ENCODE data around the gene IL1F10.
"Not testable (repeated sequence)": the region's sequence is repeated elsewhere in the genome, so short reads cannot be mapped to it uniquely, and the experiment has no call there.

The IL1F10 gene

DNA sequence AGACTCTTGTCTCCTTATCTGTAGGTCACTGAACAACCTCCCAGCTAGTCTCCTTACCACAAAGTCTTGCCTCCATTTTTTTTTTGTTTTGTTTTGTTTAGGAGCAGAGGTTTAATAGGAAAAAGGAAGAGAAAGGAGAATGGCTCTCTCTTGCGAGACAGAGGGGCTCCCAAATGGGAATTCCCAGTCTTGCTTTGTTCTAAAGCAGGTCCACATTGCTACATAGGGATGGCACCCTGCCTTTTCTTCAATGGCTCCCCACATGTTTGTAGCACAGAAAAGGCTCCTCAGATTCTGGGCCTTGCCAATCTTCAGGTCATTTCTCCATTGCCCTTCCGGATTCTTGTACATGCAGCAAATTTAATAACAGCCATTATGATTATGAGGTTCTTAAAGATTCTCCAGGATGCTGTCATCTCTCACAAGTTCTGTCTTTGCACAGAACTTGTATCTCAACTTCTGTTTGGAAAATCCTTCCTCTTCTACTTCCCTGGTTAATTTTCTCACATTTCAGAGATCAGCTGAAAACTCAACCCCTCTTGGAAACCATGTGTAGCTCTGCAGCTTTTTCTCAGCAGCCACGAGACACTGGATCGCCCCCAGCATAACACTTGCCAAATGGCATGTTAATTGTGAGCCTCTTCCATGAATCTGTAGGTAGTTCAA lies 23.6 kb downstream of the IL1F10 start:
- Histone ChIP-seq H3K4me2 (ENCODE audit: low read length) (no peak overlapping the region), H3K36me3 (ENCODE audit: control insufficient read depth, low read length) (no peaks in the 10 kb centered on the region), H3K4me3 (ENCODE audit: low read length) (no peak overlapping the region), H3K79me2 (ENCODE audit: control insufficient read depth, low read length) (no peaks in the 10 kb centered on the region), H3K9me2 (replicated peaks; ENCODE audit: control insufficient read depth, low read length) (no peaks in the 10 kb centered on the region), H3F3A (ENCODE audit: control insufficient read depth, insufficient read depth) (no peaks in the 10 kb centered on the region), H4K20me1 (ENCODE audit: control insufficient read depth, insufficient read depth, low read depth, low read length) (no peaks in the 10 kb centered on the region), H3K4me1 (ENCODE audit: control insufficient read depth, low read length) (no peaks in the 10 kb centered on the region), H3K9me3 (ENCODE audit: control insufficient read depth, insufficient read depth, low read length) (no peaks in the 10 kb centered on the region), H3K27me3 (ENCODE audit: control insufficient read depth, low read length) (peaks cover 26% of the 10 kb centered on the region), H3K27ac (ENCODE audit: low read depth, low read length) (no peak overlapping the region)
- TF ChIP-seq, protein P1, sequence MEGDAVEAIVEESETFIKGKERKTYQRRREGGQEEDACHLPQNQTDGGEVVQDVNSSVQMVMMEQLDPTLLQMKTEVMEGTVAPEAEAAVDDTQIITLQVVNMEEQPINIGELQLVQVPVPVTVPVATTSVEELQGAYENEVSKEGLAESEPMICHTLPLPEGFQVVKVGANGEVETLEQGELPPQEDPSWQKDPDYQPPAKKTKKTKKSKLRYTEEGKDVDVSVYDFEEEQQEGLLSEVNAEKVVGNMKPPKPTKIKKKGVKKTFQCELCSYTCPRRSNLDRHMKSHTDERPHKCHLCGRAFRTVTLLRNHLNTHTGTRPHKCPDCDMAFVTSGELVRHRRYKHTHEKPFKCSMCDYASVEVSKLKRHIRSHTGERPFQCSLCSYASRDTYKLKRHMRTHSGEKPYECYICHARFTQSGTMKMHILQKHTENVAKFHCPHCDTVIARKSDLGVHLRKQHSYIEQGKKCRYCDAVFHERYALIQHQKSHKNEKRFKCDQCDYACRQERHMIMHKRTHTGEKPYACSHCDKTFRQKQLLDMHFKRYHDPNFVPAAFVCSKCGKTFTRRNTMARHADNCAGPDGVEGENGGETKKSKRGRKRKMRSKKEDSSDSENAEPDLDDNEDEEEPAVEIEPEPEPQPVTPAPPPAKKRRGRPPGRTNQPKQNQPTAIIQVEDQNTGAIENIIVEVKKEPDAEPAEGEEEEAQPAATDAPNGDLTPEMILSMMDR (IDR thresholded peaks at IDR 0.05; ENCODE audit: low read depth, low read length, poor library complexity, severe bottlenecking): no peak
- no peak for TF ChIP-seq EZH2phosphoT487 (IDR thresholded peaks at IDR 0.05; ENCODE audit: borderline replicate concordance, low read length)

DNA sequence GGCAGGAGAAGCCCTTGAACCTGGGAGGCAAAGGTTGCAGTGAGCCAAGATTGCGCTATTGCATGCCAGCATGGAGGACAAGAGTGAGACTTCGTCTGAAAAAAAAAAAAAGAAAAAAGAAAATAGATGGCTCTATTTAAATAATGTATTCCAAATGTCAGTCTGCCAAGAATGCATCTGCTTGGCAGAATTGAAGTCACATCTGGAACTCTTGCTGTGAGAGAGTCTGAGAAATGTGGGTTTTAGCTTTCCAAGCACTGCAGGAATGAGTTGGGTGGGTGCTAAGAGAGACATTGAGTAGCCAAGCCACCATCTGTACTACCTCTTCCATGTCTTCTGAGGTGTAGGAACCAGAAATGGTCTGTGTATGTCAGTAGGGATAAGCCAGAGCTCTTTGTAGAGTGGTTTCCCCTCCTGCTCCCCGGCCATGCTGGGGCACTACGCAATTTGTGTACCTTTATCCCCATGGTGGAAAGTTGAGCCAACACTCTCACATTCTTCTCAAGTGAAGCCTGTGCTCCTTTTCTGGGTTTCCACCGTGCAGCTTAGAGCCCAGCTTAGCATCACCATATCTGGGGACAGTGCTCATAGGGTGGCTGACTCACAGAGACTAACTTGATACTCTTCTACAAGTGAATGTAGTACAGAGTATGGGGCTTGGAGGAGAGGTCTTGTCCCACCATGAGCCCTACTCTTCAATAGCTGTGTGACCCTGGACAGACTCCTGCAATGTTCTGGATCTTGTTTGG lies 25.3 kb downstream of the IL1F10 start:
- Histone ChIP-seq H3K27me3 (ENCODE audit: control insufficient read depth, low read length) (peaks cover 26% of the 10 kb centered on the region), H3K27ac (ENCODE audit: low read depth, low read length) (no peak overlapping the region), H3K9me2 (replicated peaks; ENCODE audit: control insufficient read depth, low read length) (no peaks in the 10 kb centered on the region), H3K36me3 (ENCODE audit: control insufficient read depth, low read length) (no peaks in the 10 kb centered on the region), H3F3A (ENCODE audit: control insufficient read depth, insufficient read depth) (no peaks in the 10 kb centered on the region), H3K9me3 (ENCODE audit: control insufficient read depth, insufficient read depth, low read length) (no peaks in the 10 kb centered on the region), H3K4me2 (ENCODE audit: low read length) (no peak overlapping the region), H3K4me3 (ENCODE audit: low read length) (no peak overlapping the region), H3K4me1 (ENCODE audit: control insufficient read depth, low read length) (no peaks in the 10 kb centered on the region), H4K20me1 (ENCODE audit: control insufficient read depth, insufficient read depth, low read depth, low read length) (no peaks in the 10 kb centered on the region), H3K79me2 (ENCODE audit: control insufficient read depth, low read length) (no peaks in the 10 kb centered on the region)
- TF ChIP-seq, protein P1 (IDR thresholded peaks at IDR 0.05; ENCODE audit: low read depth, low read length, poor library complexity, severe bottlenecking): no peak
- no peak for TF ChIP-seq EZH2phosphoT487 (IDR thresholded peaks at IDR 0.05; ENCODE audit: borderline replicate concordance, low read length)

DNA sequence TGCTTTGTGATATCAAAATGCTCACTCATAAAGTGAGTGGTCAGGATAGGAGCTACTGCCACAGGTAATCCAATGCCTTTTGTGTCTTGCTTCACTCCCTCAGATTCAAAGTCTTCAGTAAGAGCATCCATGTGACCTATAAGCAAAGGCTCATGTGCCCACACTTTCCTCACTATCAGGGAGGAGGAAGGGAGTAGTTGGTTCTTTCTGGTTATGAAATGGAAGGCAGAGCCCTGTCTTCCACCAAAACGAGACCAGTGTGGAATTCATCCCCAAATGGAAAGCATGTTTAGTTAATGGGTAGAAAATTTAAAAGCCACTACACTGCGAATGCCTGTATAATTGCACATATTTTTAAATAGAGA lies 25.8 kb downstream of the IL1F10 start:
- Histone ChIP-seq H3K9me2 (replicated peaks; ENCODE audit: control insufficient read depth, low read length) (no peaks in the 10 kb centered on the region), H3K4me2 (ENCODE audit: low read length) (no peak overlapping the region), H4K20me1 (ENCODE audit: control insufficient read depth, insufficient read depth, low read depth, low read length) (no peaks in the 10 kb centered on the region), H3K27me3 (ENCODE audit: control insufficient read depth, low read length) (peaks cover 24% of the 10 kb centered on the region), H3K79me2 (ENCODE audit: control insufficient read depth, low read length) (no peaks in the 10 kb centered on the region), H3K4me1 (ENCODE audit: control insufficient read depth, low read length) (no peaks in the 10 kb centered on the region), H3K36me3 (ENCODE audit: control insufficient read depth, low read length) (no peaks in the 10 kb centered on the region), H3F3A (ENCODE audit: control insufficient read depth, insufficient read depth) (no peaks in the 10 kb centered on the region), H3K4me3 (ENCODE audit: low read length) (no peak overlapping the region), H3K27ac (ENCODE audit: low read depth, low read length) (no peak overlapping the region), H3K9me3 (ENCODE audit: control insufficient read depth, insufficient read depth, low read length) (no peaks in the 10 kb centered on the region)
- TF ChIP-seq, protein P1 (IDR thresholded peaks at IDR 0.05; ENCODE audit: low read depth, low read length, poor library complexity, severe bottlenecking): no peak
- TF ChIP-seq EZH2phosphoT487 (IDR thresholded peaks at IDR 0.05; ENCODE audit: borderline replicate concordance, low read length): no peak

DNA sequence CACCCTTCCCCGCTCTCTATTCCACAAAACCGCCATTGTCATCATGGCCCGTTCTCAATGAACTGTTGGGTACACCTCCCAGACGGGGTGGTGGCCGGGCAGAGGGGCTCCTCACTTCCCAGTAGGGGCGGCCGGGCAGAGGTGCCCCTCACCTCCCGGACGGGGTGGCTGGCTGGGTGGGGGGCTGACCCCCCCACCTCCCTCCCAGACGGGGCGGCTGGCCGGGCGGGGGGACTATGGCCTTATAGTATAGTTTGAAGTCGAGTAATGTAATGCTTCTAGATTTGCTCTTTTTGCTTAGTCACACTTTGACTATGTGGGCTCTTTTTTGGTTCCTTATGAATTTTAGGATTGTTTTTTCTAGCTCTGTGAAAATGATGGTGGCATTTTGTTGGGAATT lies 28.5 kb downstream of the IL1F10 start:
- not testable (repeated sequence) for H3K79me2 ChIP-seq (ENCODE audit: control insufficient read depth, low read length); H4K20me1 ChIP-seq (ENCODE audit: control insufficient read depth, insufficient read depth, low read depth, low read length); H3K9me3 ChIP-seq (ENCODE audit: control insufficient read depth, insufficient read depth, low read length); H3K4me3 ChIP-seq (ENCODE audit: low read length); H3K27ac ChIP-seq (ENCODE audit: low read depth, low read length); H3K36me3 ChIP-seq (ENCODE audit: control insufficient read depth, low read length); H3K27me3 ChIP-seq (ENCODE audit: control insufficient read depth, low read length); H3K9me2 ChIP-seq (replicated peaks; ENCODE audit: control insufficient read depth, low read length); H3K4me2 ChIP-seq (ENCODE audit: low read length); H3K4me1 ChIP-seq (ENCODE audit: control insufficient read depth, low read length); H3F3A ChIP-seq (ENCODE audit: control insufficient read depth, insufficient read depth)

DNA sequence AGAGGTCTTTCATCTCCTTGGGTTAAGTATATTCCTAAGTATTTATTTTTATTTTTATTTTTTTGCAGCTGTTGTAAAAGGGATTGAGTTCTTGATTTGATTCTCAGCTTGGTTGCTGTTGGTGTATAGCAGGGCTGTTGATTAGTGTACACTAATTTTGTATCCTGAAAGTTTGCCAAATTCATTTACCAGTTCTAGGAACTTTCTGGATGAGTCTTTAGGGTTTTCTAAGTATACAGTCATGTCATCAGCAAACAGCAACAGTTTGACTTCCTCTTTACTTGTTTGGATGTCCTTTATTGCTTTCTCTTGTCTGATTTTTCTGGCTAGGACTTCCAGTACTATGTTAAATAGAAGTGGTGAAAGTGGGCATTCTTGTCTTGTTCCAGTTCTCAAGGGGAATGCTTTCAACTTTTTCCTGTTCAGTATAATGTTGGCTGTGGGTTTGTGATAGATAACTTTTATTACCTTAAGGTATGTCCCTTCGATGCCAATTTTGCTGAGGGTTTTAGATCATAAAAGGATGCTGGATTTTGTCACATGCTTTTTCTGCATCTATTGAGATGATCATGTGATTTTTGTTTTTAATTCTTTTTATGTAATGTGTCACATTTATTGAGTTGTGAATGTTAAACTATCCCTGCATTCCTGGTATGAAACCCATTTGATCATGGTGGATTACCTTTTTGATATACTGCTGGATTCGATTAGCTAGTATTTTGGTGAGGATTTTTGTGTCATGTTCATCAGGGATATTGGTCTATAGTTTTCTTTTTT lies 29.3 kb downstream of the IL1F10 start:
- not testable (repeated sequence) for H3F3A ChIP-seq (ENCODE audit: control insufficient read depth, insufficient read depth); H3K4me2 ChIP-seq (ENCODE audit: low read length); H3K79me2 ChIP-seq (ENCODE audit: control insufficient read depth, low read length); H3K9me2 ChIP-seq (replicated peaks; ENCODE audit: control insufficient read depth, low read length); H3K9me3 ChIP-seq (ENCODE audit: control insufficient read depth, insufficient read depth, low read length); H3K27me3 ChIP-seq (ENCODE audit: control insufficient read depth, low read length); H3K36me3 ChIP-seq (ENCODE audit: control insufficient read depth, low read length); H3K4me1 ChIP-seq (ENCODE audit: control insufficient read depth, low read length); H3K4me3 ChIP-seq (ENCODE audit: low read length); H3K27ac ChIP-seq (ENCODE audit: low read depth, low read length); H4K20me1 ChIP-seq (ENCODE audit: control insufficient read depth, insufficient read depth, low read depth, low read length)

Data from DOHH2 (cell line).